T-helper 2 cell treated with Interferon-gamma antibody and Interleukin-4, amounts not matched to agents 5 μg/mL and 100 μg/mL, for 36 hours (primary cell): ENCODE data around the gene MED14.
"Not testable (repeated sequence)": the region's sequence is repeated elsewhere in the genome, so short reads cannot be mapped to it uniquely, and the experiment has no call there.

Experiments
- DNase-seq: peaks from one replicate; pipeline ENCODE4 v3.0.0; 2021; ENCODE audit warnings: low spot score
- H3K27ac Mint-ChIP-seq: one replicate; pipeline ENCODE4 v1.8.0; 2021; ENCODE audit warnings: mild to moderate bottlenecking, mixed read lengths
- H3K27me3 Mint-ChIP-seq: one replicate; pipeline ENCODE4 v1.8.0; 2021; ENCODE audit warnings: low read depth, mixed read lengths
- H3K36me3 Mint-ChIP-seq: one replicate; pipeline ENCODE4 v1.8.0; 2021; ENCODE audit warnings: low read depth, mixed read lengths
- H3K4me1 Mint-ChIP-seq: one replicate; pipeline ENCODE4 v1.8.0; 2021; ENCODE audit warnings: low read depth, mixed read lengths
- H3K4me3 Mint-ChIP-seq: one replicate; pipeline ENCODE4 v1.8.0; 2022; ENCODE audit warnings: mild to moderate bottlenecking, moderate library complexity, mixed read lengths
- H3K9me3 Mint-ChIP-seq: one replicate; pipeline ENCODE4 v1.8.0; 2021; ENCODE audit warnings: mixed read lengths

Gene MED14

GRCh38 chrX:40749681-40750494 lies 14.5 kb upstream of the MED14 start:
- H3K36me3 Mint-ChIP-seq = peaks cover 2% of the 10 kb centered on the region
- H3K4me1 Mint-ChIP-seq = peaks cover 16% of the 10 kb centered on the region
- no peak for DNase-seq
- no peaks in the 10 kb centered on the region for H3K27me3 Mint-ChIP-seq
- no peak overlapping the region for H3K27ac Mint-ChIP-seq
- peaks cover 3% of the 10 kb centered on the region for H3K9me3 Mint-ChIP-seq
- peak overlapping the region; percentile 45 for H3K4me3 Mint-ChIP-seq

GRCh38 chrX:40748977-40749376 lies 13.6 kb upstream of the MED14 start:
- Mint-ChIP-seq H3K4me1 (peaks cover 16% of the 10 kb centered on the region), H3K27me3 (no peaks in the 10 kb centered on the region), H3K36me3 (peaks cover 2% of the 10 kb centered on the region), H3K9me3 (peaks cover 3% of the 10 kb centered on the region), H3K4me3 (no peak overlapping the region), H3K27ac (no peak overlapping the region)
- no peak for DNase-seq

- peaks cover 3% of the 10 kb centered on the region for H3K9me3 Mint-ChIP-seq
- no peak overlapping the region for H3K4me3 Mint-ChIP-seq
- no peak overlapping the region for H3K27ac Mint-ChIP-seq
- peaks cover 16% of the 10 kb centered on the region for H3K4me1 Mint-ChIP-seq
- no peaks in the 10 kb centered on the region for H3K27me3 Mint-ChIP-seq
- H3K36me3 Mint-ChIP-seq = no peaks in the 10 kb centered on the region
- DNase-seq = no peak
Measured at GRCh38 chrX:40746521-40746920, 11.2 kb upstream of the MED14 start.

- no peaks in the 10 kb centered on the region for H3K27me3 Mint-ChIP-seq
- peaks cover 12% of the 10 kb centered on the region for H3K36me3 Mint-ChIP-seq
- no peak for DNase-seq
- H3K4me3 Mint-ChIP-seq = peak overlapping the region; percentile 87
- peak overlapping the region; percentile 95 for H3K27ac Mint-ChIP-seq
- no peaks in the 10 kb centered on the region for H3K9me3 Mint-ChIP-seq
- H3K4me1 Mint-ChIP-seq = peaks cover 22% of the 10 kb centered on the region
Measured at GRCh38 chrX:40736170-40736505, 796 bp upstream of the MED14 start.

GRCh38 chrX:40734971-40735324 lies 394 bp downstream of the MED14 start:
- peak; percentile 5 for DNase-seq
- Mint-ChIP-seq H3K27me3 (no peaks in the 10 kb centered on the region), H3K27ac (peak overlapping the region; percentile 84), H3K4me3 (peak overlapping the region; percentile 90), H3K9me3 (no peaks in the 10 kb centered on the region), H3K36me3 (peaks cover 12% of the 10 kb centered on the region), H3K4me1 (peaks cover 31% of the 10 kb centered on the region)

GRCh38 chrX:40733706-40734105 lies 1.6 kb downstream of the MED14 start:
- Mint-ChIP-seq H3K27me3 (no peaks in the 10 kb centered on the region), H3K9me3 (no peaks in the 10 kb centered on the region), H3K36me3 (peaks cover 16% of the 10 kb centered on the region), H3K27ac (peak overlapping the region; percentile 63), H3K4me1 (peaks cover 40% of the 10 kb centered on the region), H3K4me3 (peak overlapping the region; percentile 90)
- no peak for DNase-seq

DNA sequence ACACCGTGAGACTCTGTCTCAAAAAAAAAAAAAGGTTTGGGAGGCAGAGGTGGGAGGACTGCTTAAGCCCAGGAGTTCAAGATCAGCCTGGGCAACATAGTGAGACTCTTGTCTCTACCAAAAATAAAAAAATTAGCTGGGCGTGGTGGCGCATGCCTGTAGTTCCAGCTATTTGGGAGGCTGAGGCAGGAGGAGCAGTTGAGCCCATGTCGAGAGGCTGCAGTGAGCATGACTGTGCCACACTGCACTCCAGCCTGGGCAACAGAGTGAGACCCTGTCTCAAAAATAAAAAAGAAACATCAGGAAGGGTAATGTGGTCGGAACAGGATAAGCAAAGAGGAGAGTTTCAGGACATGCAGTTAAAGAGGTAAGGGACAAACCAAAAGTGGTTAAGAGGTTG lies 2.8 kb downstream of the MED14 start:
- H3K27ac Mint-ChIP-seq, DNase-seq, H3K27me3 Mint-ChIP-seq, H3K9me3 Mint-ChIP-seq: not testable (repeated sequence)
- Mint-ChIP-seq H3K4me1 (peaks cover 48% of the 10 kb centered on the region), H3K4me3 (peak overlapping the region; percentile 14), H3K36me3 (peaks cover 24% of the 10 kb centered on the region)

DNA sequence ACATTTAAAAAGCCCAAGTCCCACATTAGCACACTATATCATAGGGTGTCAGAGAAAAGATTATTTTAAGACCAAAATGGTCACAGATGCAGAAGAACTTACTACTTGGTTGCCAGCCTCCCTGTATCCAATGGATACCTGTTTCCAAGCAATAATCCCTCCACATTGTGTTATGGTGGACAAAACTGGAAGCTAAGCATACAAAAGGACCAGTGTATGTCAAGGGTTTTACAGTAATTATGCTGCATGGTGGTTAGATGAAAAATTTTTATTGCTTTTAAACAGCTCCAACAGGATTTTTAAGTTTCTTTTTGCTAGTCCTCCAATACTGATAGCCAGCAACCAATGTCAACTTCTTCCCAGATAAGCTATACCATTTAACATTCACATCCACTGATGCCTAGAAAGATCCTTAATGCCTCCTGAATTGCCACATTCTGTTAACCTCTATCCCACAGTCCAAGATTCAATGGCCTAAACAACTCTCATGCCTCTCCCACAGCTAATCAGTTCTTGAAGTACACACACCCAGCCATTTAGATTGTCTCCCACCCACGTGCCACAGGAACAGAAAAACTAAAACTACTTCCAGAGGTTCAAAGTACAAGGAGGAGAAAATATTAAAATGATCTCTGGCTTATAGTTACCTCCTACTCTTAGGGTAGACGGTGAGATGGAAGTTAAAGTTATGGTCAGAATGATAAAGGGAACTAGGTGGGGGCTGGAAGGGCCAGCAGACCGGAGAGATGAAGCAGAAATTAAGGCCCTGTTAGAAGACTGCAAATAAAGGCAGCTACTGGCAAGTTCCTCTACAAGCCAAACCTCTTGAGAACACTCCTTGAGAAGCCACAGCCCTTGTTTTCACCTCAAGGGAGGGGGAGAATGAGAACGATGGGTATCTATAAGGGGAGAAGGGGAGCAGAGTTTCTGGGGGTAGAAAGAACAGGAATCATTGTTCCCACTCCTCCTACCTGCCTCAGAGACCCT lies 5.5 kb downstream of the MED14 start:
- Mint-ChIP-seq H3K36me3 (peaks cover 32% of the 10 kb centered on the region), H3K9me3 (no peaks in the 10 kb centered on the region), H3K4me3 (peak overlapping the region; percentile 49), H3K27ac (peak overlapping the region; percentile 24), H3K4me1 (peaks cover 52% of the 10 kb centered on the region), H3K27me3 (no peaks in the 10 kb centered on the region)
- no peak for DNase-seq

- Mint-ChIP-seq H3K27ac (no peak overlapping the region), H3K4me3 (no peak overlapping the region), H3K27me3 (no peaks in the 10 kb centered on the region), H3K36me3 (peaks cover 39% of the 10 kb centered on the region), H3K4me1 (peaks cover 54% of the 10 kb centered on the region), H3K9me3 (no peaks in the 10 kb centered on the region)
- no peak for DNase-seq
Measured at GRCh38 chrX:40727581-40728252, 7.6 kb downstream of the MED14 start.

DNA sequence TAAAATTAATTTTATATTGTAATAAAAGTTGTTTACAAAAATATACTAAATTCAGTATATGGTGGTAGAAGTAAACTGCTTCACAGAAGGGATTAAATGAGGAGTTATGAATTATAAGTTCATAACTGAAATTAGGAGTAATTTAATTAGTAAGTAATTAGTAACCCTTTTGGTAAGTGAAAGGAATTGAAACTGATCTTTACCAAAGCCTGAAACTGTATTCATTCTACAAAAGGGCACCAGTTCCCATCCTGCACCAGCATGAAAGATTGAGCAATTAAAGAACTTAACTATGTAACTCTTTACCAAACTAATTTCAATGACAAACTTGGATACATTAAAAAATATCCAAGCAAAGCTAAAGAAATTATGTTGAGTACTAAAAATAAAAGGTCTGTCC lies 8.2 kb downstream of the MED14 start:
- Mint-ChIP-seq H3K36me3 (peaks cover 42% of the 10 kb centered on the region), H3K27ac (no peak overlapping the region), H3K9me3 (no peaks in the 10 kb centered on the region), H3K27me3 (no peaks in the 10 kb centered on the region), H3K4me3 (no peak overlapping the region), H3K4me1 (peaks cover 55% of the 10 kb centered on the region)
- DNase-seq = no peak

DNA sequence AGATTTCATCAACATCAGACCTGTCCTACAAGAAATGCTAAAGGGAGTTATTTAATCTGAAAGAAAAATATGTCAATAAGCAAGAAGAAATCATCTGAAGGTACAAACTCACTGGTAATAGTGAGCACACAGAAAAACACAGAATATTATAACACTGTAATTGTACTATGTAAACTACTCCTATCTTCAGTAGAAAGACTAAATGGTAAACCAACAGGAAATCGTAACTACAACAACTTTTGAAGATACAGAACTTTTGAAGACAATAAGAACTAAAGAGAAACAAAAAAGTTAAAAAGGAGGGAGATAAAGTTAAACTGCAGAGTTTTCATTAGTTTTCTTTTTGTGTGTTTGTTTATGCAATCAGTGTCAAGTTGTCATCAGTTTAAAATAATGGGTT lies 12.4 kb downstream of the MED14 start:
- peaks cover 40% of the 10 kb centered on the region for H3K4me1 Mint-ChIP-seq
- H3K9me3 Mint-ChIP-seq = no peaks in the 10 kb centered on the region
- DNase-seq = no peak
- H3K36me3 Mint-ChIP-seq = peaks cover 54% of the 10 kb centered on the region
- peak overlapping the region; percentile 60 for H3K4me3 Mint-ChIP-seq
- peak overlapping the region; percentile 82 for H3K27ac Mint-ChIP-seq
- H3K27me3 Mint-ChIP-seq = no peaks in the 10 kb centered on the region

- Mint-ChIP-seq H3K27me3 (no peaks in the 10 kb centered on the region), H3K36me3 (peaks cover 53% of the 10 kb centered on the region), H3K27ac (no peak overlapping the region), H3K9me3 (no peaks in the 10 kb centered on the region), H3K4me1 (peaks cover 35% of the 10 kb centered on the region), H3K4me3 (no peak overlapping the region)
- no peak for DNase-seq
Measured at GRCh38 chrX:40721489-40722106, 13.7 kb downstream of the MED14 start.

DNA sequence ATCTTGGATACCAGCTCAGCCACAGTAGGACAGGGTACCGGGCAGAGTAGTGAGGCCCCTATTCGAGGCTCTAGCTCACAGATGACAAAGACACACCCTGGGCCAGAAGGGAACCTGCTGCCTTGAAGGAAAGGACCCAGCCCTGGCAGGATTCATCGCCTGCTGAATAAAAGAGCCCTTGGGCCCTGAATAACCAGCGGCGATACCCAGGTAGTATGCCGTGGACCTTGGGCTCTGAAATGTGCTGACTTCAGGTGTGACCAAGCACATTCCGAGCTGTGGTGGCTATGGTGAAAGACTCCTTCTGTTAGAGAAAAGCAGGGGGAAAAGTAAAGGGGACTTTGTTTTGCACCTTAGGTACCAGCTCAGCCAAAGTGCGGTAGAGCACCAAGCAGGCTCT lies 14.6 kb downstream of the MED14 start:
- no peak overlapping the region for H3K27ac Mint-ChIP-seq
- H3K9me3 Mint-ChIP-seq = no peaks in the 10 kb centered on the region
- H3K27me3 Mint-ChIP-seq = no peaks in the 10 kb centered on the region
- peaks cover 34% of the 10 kb centered on the region for H3K4me1 Mint-ChIP-seq
- H3K36me3 Mint-ChIP-seq = peaks cover 57% of the 10 kb centered on the region
- no peak overlapping the region for H3K4me3 Mint-ChIP-seq
- DNase-seq = no peak
